NCI-H345 (cell line): ENCODE data around the gene TAP1.
"Not testable (repeated sequence)": the region's sequence is repeated elsewhere in the genome, so short reads cannot be mapped to it uniquely, and the experiment has no call there.

ENCODE experiments used
- DNase-seq: peaks from one replicate; lab custom pipeline; 2025; lab: John Stamatoyannopoulos, UW

Gene TAP1, protein sequence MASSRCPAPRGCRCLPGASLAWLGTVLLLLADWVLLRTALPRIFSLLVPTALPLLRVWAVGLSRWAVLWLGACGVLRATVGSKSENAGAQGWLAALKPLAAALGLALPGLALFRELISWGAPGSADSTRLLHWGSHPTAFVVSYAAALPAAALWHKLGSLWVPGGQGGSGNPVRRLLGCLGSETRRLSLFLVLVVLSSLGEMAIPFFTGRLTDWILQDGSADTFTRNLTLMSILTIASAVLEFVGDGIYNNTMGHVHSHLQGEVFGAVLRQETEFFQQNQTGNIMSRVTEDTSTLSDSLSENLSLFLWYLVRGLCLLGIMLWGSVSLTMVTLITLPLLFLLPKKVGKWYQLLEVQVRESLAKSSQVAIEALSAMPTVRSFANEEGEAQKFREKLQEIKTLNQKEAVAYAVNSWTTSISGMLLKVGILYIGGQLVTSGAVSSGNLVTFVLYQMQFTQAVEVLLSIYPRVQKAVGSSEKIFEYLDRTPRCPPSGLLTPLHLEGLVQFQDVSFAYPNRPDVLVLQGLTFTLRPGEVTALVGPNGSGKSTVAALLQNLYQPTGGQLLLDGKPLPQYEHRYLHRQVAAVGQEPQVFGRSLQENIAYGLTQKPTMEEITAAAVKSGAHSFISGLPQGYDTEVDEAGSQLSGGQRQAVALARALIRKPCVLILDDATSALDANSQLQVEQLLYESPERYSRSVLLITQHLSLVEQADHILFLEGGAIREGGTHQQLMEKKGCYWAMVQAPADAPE

GRCh38 chr6:32853541-32854375 lies at the start of gene TAP1, which contains the start of gene PSMB9:
TSS of gene TAP1 (minus strand) at chr6:32853704. CDS start at chr6:32853636, 68 bp downstream.
TSS of gene PSMB9 (plus strand) at chr6:32854192. CDS start at chr6:32854230, 38 bp downstream.
- DNase-seq = peak; percentile 88

DNA sequence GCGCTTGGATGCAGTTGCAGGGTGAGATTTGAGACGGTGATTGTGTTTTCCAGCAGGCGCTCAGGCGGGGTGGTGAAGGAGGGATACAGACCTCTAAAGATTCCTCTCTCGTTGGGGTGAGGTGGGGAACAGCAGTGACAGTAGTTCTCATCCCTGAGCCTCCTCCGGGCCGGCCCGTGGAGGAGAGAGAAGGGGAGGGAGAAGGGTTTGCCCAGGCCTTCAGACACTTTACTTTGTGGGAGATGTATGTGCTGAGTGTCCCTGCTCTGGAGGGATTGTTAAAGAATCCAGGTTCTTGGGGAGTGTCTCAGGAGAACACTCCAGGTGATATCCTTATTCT lies 41.5 kb upstream of the TAP1 start:
- DNase-seq = no peak

DNA sequence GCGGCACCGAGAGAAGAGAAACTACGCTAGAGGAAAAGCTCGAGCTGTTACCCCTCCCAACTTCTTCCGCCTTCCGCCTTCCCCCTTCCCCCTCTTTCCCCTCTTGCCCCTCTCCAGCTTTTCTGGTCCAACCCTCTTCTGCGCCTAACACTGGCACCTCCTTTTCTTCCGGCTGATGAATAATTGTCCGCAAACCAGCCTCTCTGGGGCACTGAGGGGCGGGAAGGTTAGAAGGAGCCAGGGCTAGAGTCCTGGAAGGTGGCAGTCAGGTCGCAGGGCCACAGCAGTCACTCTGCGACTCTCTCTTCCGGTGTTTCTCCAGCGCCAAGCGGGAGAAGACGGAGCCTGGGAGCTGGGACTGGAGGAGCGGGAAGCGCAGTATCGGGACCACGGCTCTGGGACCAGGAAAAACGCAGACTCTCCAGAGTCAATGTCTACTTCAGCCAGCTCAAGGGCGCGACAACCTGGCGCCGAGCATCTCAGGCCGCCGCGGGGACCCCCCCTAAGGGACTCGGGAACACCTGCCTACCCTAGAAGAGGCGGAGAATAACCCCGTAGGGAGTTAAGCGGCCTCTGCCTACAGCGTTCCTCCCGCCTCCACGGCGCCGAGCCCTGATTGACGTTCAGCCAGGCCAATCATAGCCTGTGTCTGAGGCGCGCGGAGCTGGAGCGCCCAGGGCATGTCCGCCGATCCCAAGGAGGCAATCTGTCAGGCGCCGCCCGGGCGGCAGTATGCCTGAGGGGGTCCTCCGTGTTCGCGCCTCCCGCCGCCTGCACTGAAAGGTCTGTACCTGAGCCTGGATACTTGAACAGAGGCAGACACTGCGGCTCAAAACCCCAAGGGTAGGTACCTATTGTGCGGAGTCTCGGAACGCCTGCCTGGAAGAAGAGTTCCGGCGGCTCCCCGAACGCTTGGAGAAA lies 40.8 kb upstream of the TAP1 start:
- DNase-seq = peak; percentile 95

DNA sequence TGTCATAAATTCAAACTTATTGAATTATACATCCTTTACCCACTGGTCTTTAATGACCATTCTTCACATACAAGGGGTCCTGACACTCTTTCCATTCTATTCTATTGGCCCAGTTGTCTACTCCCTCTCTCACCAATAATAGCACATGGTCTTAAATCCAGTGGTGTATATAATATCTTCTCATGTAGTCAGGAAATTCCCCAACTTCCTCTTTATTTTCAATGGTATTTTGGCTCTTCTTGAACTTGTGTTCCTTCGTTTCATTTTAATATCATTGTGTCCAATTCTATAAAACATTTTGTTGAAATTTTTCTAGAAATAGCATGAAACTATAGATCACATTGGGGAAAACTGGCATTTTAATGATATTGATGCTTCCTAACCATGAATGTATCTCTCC lies 37.3 kb upstream of the TAP1 start:
- no peak for DNase-seq

DNA sequence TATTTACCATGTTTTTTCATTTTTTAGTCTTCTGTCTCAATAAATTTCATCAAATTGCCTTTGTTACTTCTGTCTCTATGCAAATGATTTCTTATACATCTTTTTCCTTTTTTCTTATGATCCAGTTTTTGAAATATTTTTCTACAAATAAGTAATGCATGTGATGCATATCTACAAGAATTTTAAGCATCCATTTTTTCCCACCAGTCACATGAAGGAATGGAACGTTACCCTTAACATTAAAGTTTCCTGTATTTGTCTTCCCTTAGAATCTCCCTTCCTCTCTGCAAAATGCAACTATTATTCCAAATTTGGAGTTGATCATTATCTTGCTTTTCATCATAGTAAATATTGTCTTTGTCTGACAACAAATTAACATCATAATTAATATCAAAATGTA lies 36.0 kb upstream of the TAP1 start:
- no peak for DNase-seq

- DNase-seq = no peak
These were observed 35.1 kb upstream of the TAP1 start for GRCh38 chr6:32888576-32888975.

DNA sequence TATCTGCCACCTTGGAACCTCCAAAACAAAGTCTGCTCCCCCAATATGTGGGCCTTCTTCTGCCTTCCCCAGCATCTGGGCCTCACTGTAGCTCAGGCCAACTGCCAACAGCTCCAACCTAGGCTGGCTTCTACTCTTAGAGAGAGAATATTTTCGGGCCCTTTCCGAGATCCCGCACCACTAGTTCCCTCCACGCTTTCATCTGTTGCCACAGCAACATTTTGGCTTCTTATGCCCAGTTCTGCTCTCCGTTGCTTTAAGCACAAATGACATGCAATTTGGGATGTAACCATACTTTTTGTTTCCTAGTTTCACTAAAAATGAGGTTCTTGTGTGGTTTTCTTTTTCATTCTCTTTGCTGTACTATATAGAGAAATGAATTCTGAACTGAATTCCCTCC lies 34.1 kb upstream of the TAP1 start:
- DNase-seq = no peak

- DNase-seq = no peak
These were observed 33.3 kb upstream of the TAP1 start for GRCh38 chr6:32886681-32887383.

- peak; percentile 65 for DNase-seq
These were observed 32.3 kb upstream of the TAP1 start for GRCh38 chr6:32885698-32886286.

- DNase-seq = no peak
These were observed 30.3 kb upstream of the TAP1 start for GRCh38 chr6:32883789-32884188.

GRCh38 chr6:32882879-32883250 lies 29.4 kb upstream of the TAP1 start:
- DNase-seq = no peak

- not testable (repeated sequence) for DNase-seq
These were observed 27.5 kb upstream of the TAP1 start for GRCh38 chr6:32880962-32881361.

GRCh38 chr6:32879691-32880090 lies 26.2 kb upstream of the TAP1 start:
- no peak for DNase-seq

- no peak for DNase-seq
These were observed 23.1 kb upstream of the TAP1 start for GRCh38 chr6:32876603-32877002.

DNA sequence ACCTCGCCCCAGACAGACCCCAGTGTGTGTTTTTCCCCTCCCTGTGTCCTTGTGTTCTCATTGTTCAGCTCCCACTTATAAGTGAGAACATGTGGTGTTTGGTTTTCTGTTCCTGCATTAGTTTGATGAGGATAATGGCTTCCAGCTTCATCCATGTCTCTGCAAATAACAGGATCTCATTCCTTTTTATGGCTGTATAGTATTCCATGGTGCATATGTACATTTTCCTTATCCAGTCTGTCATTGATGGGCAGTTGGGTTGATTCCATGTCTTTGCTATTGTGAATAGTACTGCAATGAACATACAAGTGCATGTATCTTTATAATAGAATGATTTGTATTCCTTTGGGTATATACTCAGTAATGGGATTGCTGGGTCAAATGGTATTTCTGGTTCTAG lies 20.4 kb upstream of the TAP1 start:
- DNase-seq = not testable (repeated sequence)

- DNase-seq = peak; percentile 81
These were observed 14.8 kb upstream of the TAP1 start for GRCh38 chr6:32868257-32868788.

- DNase-seq = no peak
These were observed 14.2 kb upstream of the TAP1 start for GRCh38 chr6:32867554-32868256.

- no peak for DNase-seq
These were observed 13.5 kb upstream of the TAP1 start for GRCh38 chr6:32867022-32867477.

GRCh38 chr6:32865724-32866443 lies 12.4 kb upstream of the TAP1 start:
- no peak for DNase-seq
